NCI-H2196 (cell line): ENCODE measurements around the gene TBC1D24.
"Not testable (repeated sequence)": the region's sequence is repeated elsewhere in the genome, so short reads cannot be mapped to it uniquely, and the experiment has no call there.

Source experiments
- DNase-seq: peaks from one replicate; lab custom pipeline; 2025; ENCODE audit not compliant: unreplicated experiment; lab: John Stamatoyannopoulos, UW

TBC1D24 gene

GRCh38 chr16:2531371-2531695 lies 56.4 kb downstream of the TBC1D24 start, which contains the start of gene CEMP1:
Gene CEMP1 (minus strand): TSS chr16:2531408. CDS start chr16:2531073, 335 bp downstream.
- no peak for DNase-seq

DNA sequence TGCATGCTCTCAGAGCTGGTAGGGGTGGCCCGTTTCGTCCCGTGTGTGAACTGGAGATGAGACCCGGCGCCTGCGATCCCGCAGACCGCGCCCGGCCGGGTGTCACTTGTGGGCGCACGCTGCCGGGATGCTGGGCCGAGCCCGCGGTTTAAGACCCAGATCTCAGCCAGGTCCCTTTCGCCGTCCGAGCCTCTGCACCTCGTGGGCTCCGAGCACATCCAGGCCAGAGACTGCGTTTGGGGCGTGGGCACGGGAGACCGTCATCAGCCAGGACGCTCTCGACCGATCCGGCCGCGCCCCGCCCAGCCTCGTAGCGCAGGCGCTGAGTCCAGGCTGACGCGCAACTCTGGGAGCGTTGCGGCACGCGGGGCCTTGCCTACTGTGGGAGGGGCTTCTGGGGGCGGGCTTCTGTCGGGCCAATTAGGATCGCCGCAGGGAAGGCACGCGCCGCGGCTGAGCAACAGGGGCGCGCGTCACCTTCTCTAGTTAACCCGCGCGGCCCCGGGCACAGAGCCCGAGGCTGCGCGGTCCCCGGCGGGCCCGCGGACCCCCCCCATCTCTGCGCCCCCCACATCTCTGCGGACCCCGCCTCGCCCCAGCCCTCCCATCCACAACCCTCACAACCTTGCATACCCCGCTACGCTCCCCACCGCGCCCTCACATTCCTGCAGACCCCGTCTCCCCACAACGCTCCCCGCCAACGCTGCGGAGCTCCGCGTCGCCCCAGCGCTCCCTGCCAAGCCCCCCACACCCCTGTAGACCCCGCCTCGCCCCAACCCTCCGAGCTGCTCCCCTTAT lies 57.0 kb downstream of the TBC1D24 start:
- peak; percentile 98 for DNase-seq

DNA sequence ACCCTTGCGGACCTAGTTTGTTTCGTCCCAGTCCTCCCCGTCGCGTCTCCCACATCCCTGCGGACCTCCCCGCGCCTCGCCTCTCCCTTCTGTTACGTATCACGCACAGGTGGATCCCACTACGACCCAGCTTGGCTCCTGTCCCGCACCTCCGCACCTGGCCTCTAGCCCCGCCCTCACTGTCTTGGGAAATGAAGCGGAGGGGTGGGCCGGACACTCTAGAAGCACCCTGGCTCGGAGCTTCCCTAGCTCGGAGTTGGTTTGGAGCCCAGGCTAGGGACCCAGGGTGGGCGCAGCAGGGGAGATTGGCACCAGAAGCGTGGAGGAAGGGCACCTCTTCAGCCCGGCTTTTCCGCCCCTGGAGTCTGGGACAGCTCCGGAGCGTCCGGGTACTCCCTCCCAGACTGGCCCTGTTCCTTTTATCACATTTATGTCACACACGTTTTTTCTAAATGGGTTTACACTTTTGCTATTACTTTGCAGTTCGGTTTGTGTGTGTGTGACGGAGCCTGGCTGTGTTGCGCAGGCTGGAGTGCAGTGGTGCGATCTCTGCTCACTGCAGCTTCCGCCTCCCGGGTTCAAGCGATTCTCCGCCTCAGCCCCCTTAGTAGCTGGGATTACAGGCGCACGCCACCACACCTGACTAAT lies 57.7 kb downstream of the TBC1D24 start:
- peak; percentile 82 for DNase-seq

DNA sequence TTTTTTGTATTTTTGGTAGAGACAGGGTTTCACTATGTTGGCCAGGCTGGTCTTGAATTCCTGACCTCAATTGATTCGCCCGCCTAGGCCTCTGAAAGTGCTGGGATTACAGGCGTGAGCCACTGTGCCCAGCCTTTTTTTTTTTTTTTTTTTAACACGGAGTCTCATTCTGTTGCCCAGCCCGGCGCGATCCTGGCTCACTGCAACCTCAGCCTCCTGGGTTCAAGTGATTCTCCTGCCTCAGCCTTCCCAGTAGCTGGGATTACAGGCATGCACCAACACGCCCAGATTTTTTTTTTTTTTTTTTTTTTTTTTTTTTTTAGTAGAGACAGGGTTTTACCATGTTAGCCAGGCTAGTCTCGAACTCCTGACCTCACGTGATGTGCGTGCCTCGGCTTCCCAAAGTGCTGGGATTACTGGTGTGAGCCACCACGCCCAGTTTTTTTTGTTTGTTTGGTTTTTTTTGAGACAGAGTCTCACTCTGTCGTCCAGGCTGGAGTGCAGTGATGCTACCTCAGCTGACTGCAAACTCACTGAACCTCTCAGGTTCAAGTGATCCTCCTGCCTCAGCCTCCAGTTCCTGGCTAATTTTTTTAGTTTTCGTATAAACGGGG lies 58.3 kb downstream of the TBC1D24 start:
- DNase-seq: not testable (repeated sequence)

GRCh38 chr16:2533912-2534311 lies 59.0 kb downstream of the TBC1D24 start:
- no peak for DNase-seq

DNA sequence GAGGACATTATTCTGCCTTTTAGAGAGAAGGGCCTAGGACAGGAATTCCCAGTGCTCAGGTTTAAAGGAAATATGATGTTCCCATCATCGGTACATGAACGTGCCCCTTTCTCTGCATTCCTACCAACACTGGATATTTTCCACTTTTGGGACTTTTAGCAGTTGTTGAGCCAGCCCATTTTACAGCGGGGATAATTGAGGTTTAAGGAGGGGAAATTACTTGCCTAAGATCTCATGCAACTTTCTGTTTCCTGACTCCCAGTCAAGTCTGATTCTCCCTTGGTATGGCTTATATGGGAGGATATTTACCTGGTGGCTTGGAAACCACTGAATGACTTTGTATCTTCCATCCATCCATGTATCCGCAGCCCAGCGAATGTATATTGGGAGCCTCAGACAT lies 59.4 kb downstream of the TBC1D24 start:
- DNase-seq: not testable (repeated sequence)

- no peak for DNase-seq
Measured at GRCh38 chr16:2535625-2536013, 60.7 kb downstream of the TBC1D24 start.

DNA sequence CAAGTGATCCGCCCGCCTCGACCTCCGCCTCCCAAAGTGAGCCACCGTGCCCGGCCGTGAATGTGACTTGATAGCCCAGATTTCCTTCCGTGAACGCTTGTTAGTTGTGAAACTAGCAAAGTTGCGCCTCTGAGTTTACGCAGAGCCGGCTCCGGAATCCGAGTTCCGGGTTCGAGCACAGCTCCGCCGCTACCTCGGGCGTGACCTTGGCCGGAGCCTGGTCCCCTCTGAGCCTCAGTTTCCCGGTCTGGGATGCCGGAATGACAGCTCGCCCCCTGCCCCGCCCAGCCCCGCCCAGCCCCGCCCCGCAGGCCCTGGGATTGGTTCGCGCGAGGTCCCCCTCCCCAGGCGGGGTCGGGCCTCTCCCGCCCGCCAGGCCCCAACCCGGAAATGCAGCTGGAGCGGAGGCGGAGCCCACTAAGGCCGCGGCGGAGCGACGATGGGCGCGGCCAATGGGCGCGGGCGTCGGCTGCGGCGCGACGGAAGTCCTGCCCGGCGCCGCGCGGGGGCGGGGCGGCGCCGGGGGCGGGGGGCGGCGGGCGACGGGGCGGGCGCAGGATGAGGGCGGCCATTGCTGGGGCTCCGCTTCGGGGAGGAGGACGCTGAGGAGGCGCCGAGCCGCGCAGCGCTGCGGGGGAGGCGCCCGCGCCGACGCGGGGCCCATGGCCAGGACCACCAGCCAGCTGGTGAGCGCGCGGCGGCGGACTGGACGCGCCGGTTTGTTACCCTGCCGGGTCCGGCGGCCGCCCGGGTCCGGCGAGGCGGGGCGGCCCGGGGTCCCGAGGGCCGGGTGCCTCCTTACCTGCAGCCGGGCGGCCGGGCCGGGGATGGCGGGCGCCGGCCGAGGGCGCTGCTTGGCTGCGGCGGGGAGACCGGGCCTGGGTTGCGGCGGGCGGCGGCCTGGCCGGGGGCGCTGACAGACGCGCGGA lies 62.8 kb downstream of the TBC1D24 start, which contains the start of gene PDPK1:
Gene PDPK1 (plus strand): TSS at position 571 of the 929 bp plus-strand sequence. CDS start 92 bp downstream, at position 663.
- DNase-seq: peak; percentile 96

- DNase-seq: not testable (repeated sequence)
Measured at GRCh38 chr16:2539192-2539844, 64.4 kb downstream of the TBC1D24 start.

DNA sequence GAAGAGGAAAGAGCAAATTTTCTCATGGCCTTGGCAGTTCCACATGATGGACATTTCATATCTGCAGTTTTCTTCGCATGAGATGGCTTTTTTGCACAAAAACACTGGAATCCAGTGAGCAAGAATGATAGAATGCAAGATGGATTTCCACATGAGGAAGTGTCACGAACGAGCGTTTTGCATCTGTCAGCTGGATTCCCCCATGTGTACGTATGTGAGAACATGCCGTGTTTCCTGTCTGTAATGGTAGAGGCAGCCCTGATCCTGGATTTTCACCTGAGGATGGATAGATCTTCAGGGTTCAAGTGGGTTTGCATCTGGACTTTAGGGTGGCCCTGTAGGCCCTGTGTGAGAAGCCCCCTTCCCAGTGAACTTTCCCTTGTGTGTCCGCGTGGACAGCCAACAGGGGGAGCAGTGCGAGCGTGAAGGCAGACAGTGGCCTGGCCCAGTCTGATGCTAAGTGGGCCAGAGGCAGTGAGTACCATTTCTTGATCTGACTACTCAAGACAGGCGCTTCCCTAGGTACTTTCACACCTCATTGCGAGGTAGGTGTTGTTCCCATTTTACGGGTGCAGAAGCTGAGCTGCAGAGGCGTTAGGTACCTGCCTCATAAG lies 65.0 kb downstream of the TBC1D24 start:
- not testable (repeated sequence) for DNase-seq

DNA sequence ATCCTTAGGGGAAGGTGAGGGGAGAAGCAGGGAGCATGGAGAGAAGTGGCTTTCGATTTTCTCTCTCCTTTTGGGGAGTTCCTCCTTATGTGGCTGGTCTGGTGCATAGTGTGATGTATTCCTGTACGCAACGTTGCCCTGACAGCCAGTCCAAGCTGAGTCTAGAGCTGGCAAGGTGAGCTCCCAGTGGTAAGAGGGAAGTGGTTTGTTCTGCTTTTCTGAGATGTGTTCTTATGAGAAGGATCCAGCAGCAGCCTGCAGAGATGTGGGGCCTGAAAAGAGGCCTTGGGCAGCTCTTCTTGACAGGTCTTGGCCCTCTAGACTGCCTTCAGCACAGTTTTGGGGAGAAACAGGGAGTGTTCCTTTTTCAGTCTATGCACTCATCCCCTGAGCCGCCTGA lies 66.0 kb downstream of the TBC1D24 start:
- DNase-seq: not testable (repeated sequence)

- not testable (repeated sequence) for DNase-seq
Measured at GRCh38 chr16:2541409-2541808, 66.5 kb downstream of the TBC1D24 start.

GRCh38 chr16:2543771-2544170 lies 68.8 kb downstream of the TBC1D24 start:
- not testable (repeated sequence) for DNase-seq

DNA sequence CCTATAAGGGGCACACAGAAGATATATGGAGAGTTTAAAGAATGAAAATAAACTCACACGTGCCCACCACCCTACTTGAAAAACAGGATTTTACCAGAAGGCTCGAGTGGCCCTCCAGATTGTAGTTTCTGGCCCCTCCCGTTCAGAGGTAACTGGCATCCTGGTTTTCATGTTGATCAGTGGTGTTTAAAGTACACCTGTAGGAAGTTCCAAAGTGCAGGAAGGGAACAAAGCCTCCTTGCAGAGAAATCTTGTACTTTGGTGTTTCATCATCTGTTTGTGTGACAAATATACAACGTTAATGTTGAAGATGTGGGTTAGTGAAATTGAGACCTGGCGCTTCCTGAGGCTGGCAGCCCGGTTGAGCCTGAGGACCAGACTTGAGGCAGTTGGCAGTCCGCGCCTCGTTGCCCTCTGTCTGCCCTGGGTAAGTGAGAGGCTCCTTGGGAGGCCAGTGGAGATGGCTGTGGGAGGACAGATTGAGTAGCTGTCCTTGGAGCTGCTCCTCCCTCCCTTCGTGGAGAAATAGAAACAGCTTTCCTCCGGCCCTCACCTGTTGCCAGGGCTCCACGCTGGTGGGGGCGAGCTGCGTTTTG lies 75.5 kb downstream of the TBC1D24 start:
- not testable (repeated sequence) for DNase-seq

- not testable (repeated sequence) for DNase-seq
Measured at GRCh38 chr16:2551420-2551889, 76.5 kb downstream of the TBC1D24 start.

DNA sequence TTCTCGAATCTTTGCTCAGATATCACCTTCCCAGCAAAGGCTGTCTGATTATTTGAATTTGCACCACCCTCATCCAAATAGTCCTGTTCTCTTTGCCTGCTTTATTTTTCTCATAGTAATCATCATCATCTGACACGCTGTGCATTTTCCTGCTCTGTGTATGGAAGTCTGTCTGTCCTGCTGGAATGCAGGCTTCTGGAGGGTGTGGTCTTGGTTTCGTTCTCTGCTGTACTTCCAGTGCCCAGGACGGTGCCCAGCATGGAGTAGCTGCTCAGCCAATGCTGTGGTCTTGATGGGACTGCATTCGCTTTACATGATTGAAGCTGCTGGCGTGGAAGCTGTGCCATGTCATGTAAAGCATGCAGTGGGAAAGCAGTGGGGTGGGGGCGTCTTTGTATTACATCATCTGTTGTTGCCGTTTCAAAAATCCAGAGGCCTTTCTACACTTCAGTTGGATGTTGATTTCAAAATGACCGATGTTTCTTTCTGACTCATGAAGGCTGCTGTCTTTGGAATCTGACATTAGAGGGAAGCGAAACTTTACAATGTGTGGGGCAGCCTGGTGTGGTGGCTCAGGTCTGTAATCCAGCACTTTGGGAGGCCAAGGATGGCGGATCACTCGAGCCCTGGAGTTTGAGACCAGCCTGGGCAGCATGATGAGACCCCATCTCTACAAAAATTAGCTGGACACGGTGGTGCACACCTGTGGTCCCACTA lies 79.9 kb downstream of the TBC1D24 start:
- not testable (repeated sequence) for DNase-seq
